Caco-2 (cell line): Measurements from ENCODE around the gene RASSF8. TPM values are rescaled to one million over a fixed set of nuclear protein-coding genes. Genes with fewer than 3 reads are reported as not detected.

Experiments
- BruUV-seq: library from RNA; stranded (reverse); fragments of 400-500 nt; replicated peaks from 2 replicates; lab custom pipeline; 2021; lab: Mats Ljungman, UMichigan
- CTCF ChIA-PET: fragments of 300-600 bp; sonication (Branson Sonifier 250); formaldehyde crosslinking; loops from one replicate; lab custom pipeline; 2022; ENCODE audit warnings: antibody characterized with exemption; lab: Charles Lee
- POLR2A ChIA-PET: fragments of 300-600 bp; sonication (Branson Sonifier 250); formaldehyde crosslinking; loops from one replicate; lab custom pipeline; 2022; ENCODE audit warnings: antibody characterized with exemption; lab: Charles Lee
- DNase-seq, 2 experiments: peaks; one replicate each; pipeline versions ENCODE4 v3.0.0 to v3.0.0-alpha.2; 2020 to 2022
- H3K27me3 ChIP-seq: replicated peaks from 2 replicates; pipeline ENCODE4 v1.6.0; 2011; ENCODE audit warnings: low read length; ENCODE audit not compliant: control insufficient read depth, insufficient read depth
- H3K36me3 ChIP-seq: 2 replicates; pipeline ENCODE4 v1.5.1; 2011; ENCODE audit warnings: low read length; ENCODE audit not compliant: control insufficient read depth, insufficient read depth
- H3K4me1 ChIP-seq: fragments of 250-450 bp; sonication (Bioruptor Pico); 2 replicates; pipeline ENCODE4 v1.5.1; 2020; ENCODE audit warnings: mild to moderate bottlenecking
- H3K4me3 ChIP-seq: 2 replicates; pipeline ENCODE4 v1.5.1; 2011; ENCODE audit warnings: low read depth, mild to moderate bottlenecking, control low read depth, low read length
- H3K9me3 ChIP-seq: fragments of 250-450 bp; sonication (Bioruptor Pico); 2 replicates; pipeline ENCODE4 v1.5.1; 2020; ENCODE audit warnings: mild to moderate bottlenecking, moderate library complexity
- H3K27ac Mint-ChIP-seq: one replicate; pipeline ENCODE4 v1.8.0; 2022; ENCODE audit warnings: mixed read lengths; ENCODE audit not compliant: unreplicated experiment
- H3K27me3 Mint-ChIP-seq: one replicate; pipeline ENCODE4 v1.8.0; 2022; ENCODE audit warnings: mixed read lengths; ENCODE audit not compliant: insufficient read depth, unreplicated experiment
- H3K36me3 Mint-ChIP-seq: one replicate; pipeline ENCODE4 v1.8.0; 2022; ENCODE audit warnings: mild to moderate bottlenecking, mixed read lengths; ENCODE audit not compliant: insufficient read depth, unreplicated experiment
- H3K4me1 Mint-ChIP-seq: one replicate; pipeline ENCODE4 v1.8.0; 2022; ENCODE audit warnings: low read depth, mixed read lengths; ENCODE audit not compliant: unreplicated experiment
- H3K4me3 Mint-ChIP-seq: one replicate; pipeline ENCODE4 v1.8.0; 2022; ENCODE audit warnings: mild to moderate bottlenecking, moderate library complexity, mixed read lengths; ENCODE audit not compliant: unreplicated experiment
- H3K9me3 Mint-ChIP-seq: one replicate; pipeline ENCODE4 v1.8.0; 2022; ENCODE audit warnings: mixed read lengths; ENCODE audit not compliant: unreplicated experiment
- intact Hi-C: fragments of 100-400 bp; cut with micrococcal nuclease; formaldehyde crosslinking; loops from one replicate; pipeline ENCODE4 v1.10.0; 2022; ENCODE audit not compliant: unreplicated experiment
- total RNA-seq: library from RNA; stranded (reverse); gene quantifications from 2 replicates; pipeline ENCODE4 v1.2.3, GENCODE V29; 2022
- TF ChIP-seq, protein P1 (sequence below), 2 experiments: fragments of 200-600 bp in 1 of 2; IDR thresholded peaks; 1 replicate in 1 of 2; 2 replicates in 1 of 2; pipeline versions ENCODE4 v1.5.1 to v1.8.0; 2011 to 2022; ENCODE audit warnings: antibody characterized with exemption in 1 of 2, control low read depth in 1 of 2, inconsistent platforms in 1 of 2, low read depth in 1 of 2, low read length in 1 of 2, mild to moderate bottlenecking in 1 of 2, moderate library complexity in 1 of 2; ENCODE audit not compliant: insufficient read depth in 1 of 2, severe bottlenecking in 1 of 2, unreplicated experiment in 1 of 2

RASSF8 gene
- total RNA-seq, 1 experiment from 2014 or later: 143 TPM

DNA sequence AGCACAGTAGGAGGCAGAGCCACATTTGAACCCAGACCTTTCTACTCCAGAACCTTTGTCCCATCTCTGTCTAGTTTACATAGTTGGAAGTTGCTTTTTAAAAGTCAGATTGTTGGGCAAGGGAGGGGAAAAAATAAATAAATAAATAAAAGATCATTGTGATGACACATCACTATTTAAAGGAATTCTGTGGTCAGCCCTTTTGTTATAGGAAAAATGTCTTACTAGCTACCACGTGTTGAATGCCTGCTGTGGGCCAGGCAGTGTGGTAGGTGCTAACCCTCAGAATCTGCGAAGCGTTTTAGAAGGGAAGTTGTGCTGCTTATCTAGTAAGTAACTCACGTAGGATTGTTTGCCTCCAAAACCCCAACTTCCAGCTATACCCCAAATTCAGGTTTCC lies 104.1 kb downstream of the RASSF8 start:
- H3K27me3 ChIP-seq: no peaks in the 10 kb centered on the region
- H3K36me3 Mint-ChIP-seq: peaks cover 32% of the 10 kb centered on the region
- peaks cover 7% of the 10 kb centered on the region; the same call in 1 of the 2 replicates for H3K4me1 ChIP-seq
- TF ChIP-seq, protein P1, sequence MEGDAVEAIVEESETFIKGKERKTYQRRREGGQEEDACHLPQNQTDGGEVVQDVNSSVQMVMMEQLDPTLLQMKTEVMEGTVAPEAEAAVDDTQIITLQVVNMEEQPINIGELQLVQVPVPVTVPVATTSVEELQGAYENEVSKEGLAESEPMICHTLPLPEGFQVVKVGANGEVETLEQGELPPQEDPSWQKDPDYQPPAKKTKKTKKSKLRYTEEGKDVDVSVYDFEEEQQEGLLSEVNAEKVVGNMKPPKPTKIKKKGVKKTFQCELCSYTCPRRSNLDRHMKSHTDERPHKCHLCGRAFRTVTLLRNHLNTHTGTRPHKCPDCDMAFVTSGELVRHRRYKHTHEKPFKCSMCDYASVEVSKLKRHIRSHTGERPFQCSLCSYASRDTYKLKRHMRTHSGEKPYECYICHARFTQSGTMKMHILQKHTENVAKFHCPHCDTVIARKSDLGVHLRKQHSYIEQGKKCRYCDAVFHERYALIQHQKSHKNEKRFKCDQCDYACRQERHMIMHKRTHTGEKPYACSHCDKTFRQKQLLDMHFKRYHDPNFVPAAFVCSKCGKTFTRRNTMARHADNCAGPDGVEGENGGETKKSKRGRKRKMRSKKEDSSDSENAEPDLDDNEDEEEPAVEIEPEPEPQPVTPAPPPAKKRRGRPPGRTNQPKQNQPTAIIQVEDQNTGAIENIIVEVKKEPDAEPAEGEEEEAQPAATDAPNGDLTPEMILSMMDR (IDR thresholded peaks at IDR 0.05; ENCODE audit: insufficient read depth in 1 of 2, low read depth in 1 of 2, low read length in 1 of 2, severe bottlenecking in 1 of 2, unreplicated experiment in 1 of 2): no peak
- BruUV-seq: no TSS peak
- H3K4me1 Mint-ChIP-seq: peaks cover 6% of the 10 kb centered on the region
- ChIA-PET CTCF (interaction anchor here (0.5 kb wide), 2 partner anchors 147 to 184 kb away, joined by 3 to 4 read pairs; no protein-coding TSS in a partner anchor), POLR2A (no interaction called here)
- DNase-seq: no peak
- no peaks in the 10 kb centered on the region for H3K27me3 Mint-ChIP-seq
- H3K4me3 ChIP-seq: no peak overlapping the region
- H3K36me3 ChIP-seq: no peaks in the 10 kb centered on the region
- H3K4me3 Mint-ChIP-seq: no peak overlapping the region
- no peaks in the 10 kb centered on the region for H3K9me3 Mint-ChIP-seq
- no peaks in the 10 kb centered on the region for H3K9me3 ChIP-seq
- H3K27ac Mint-ChIP-seq: no peak overlapping the region
- intact Hi-C loops: no loop called here

DNA sequence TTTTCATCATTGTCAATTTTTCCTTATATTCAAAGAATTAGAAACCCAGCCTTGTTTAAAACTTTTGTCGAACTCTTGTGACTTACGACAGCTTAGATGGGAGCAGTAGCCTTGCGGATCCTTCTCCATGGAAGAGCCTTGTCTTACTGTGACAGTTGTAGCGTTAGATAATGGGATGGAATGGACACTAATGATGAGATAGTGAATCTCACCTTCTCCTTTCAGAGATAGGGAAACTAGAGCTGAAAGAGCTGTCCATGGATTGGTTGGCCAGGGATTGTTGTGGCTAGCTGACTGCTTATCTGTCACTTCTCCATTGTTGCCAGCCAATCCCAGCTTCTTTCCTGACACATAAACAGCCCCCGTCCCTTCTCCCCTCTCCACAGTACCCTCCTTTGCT lies 107.0 kb downstream of the RASSF8 start:
- no peaks in the 10 kb centered on the region for H3K27me3 Mint-ChIP-seq
- no peaks in the 10 kb centered on the region for H3K4me1 Mint-ChIP-seq
- Histone ChIP-seq H3K36me3 (no peaks in the 10 kb centered on the region), H3K4me1 (peaks cover 7% of the 10 kb centered on the region; the same call in 1 of the 2 replicates), H3K9me3 (no peaks in the 10 kb centered on the region), H3K27me3 (no peaks in the 10 kb centered on the region), H3K4me3 (no peak overlapping the region)
- TF ChIP-seq, protein P1 (IDR thresholded peaks at IDR 0.05; ENCODE audit: insufficient read depth in 1 of 2, low read depth in 1 of 2, low read length in 1 of 2, severe bottlenecking in 1 of 2, unreplicated experiment in 1 of 2): no peak
- DNase-seq: no peak
- no peak overlapping the region for H3K27ac Mint-ChIP-seq
- POLR2A ChIA-PET: no interaction called here
- no peak overlapping the region for H3K4me3 Mint-ChIP-seq
- CTCF ChIA-PET: no interaction called here
- no TSS peak for BruUV-seq
- H3K9me3 Mint-ChIP-seq: no peaks in the 10 kb centered on the region
- peaks cover 39% of the 10 kb centered on the region for H3K36me3 Mint-ChIP-seq
- intact Hi-C loops: no loop called here

- H3K36me3 Mint-ChIP-seq: peaks cover 37% of the 10 kb centered on the region
- TF ChIP-seq, protein P1 (IDR thresholded peaks at IDR 0.05; ENCODE audit: insufficient read depth in 1 of 2, low read depth in 1 of 2, low read length in 1 of 2, severe bottlenecking in 1 of 2, unreplicated experiment in 1 of 2): no peak
These were observed 110.0 kb downstream of the RASSF8 start for GRCh38 chr12:26068503-26068902.

More at GRCh38 chr12:26068503-26068902, 110.0 kb downstream of the RASSF8 start:
- no peaks in the 10 kb centered on the region for H3K36me3 ChIP-seq
- POLR2A ChIA-PET: no interaction called here
- H3K9me3 Mint-ChIP-seq: no peaks in the 10 kb centered on the region
- no TSS peak for BruUV-seq
- CTCF ChIA-PET: interaction anchor here (0.5 to 0.6 kb wide), 2 partner anchors 111 to 625 kb away, joined by 3 read pairs; no protein-coding TSS in a partner anchor
- no peaks in the 10 kb centered on the region for H3K9me3 ChIP-seq
- DNase-seq: no peak
- no peak overlapping the region for H3K4me3 Mint-ChIP-seq
- no peaks in the 10 kb centered on the region for H3K27me3 Mint-ChIP-seq
- no peaks in the 10 kb centered on the region for H3K4me1 Mint-ChIP-seq
- H3K4me1 ChIP-seq: no peaks in the 10 kb centered on the region
- H3K4me3 ChIP-seq: no peak overlapping the region
- no peak overlapping the region for H3K27ac Mint-ChIP-seq
- intact Hi-C loops: no loop called here
- H3K27me3 ChIP-seq: no peaks in the 10 kb centered on the region
